Measurements from ENCODE around the gene SSTR1. TPM values are rescaled to one million over a fixed set of nuclear protein-coding genes. Genes with fewer than 3 reads are reported as not detected.

The SSTR1 gene
- polyA plus RNA-seq, 3 donors: 1.0 to 2.1 (median 1.2) TPM

- 91 to 97% (median 93%) methylated on average over 3 of the region's 3 CpGs for WGBS, 3 donors
- H3K27ac ChIP-seq (ENCODE audit: low read depth, low read length): no peak overlapping the region
Measured at GRCh38 chr14:38221077-38221476, 13.4 kb downstream of the SSTR1 start.

- H3K27ac ChIP-seq (ENCODE audit: low read depth, low read length): no peak overlapping the region
Measured at GRCh38 chr14:38224338-38224737, 16.6 kb downstream of the SSTR1 start.

GRCh38 chr14:38225946-38226345 is 18.2 kb downstream of the SSTR1 start:
- WGBS, 3 donors: 78 to 86% (median 84%) methylated on average over 2 of the region's 2 CpGs
- no peak overlapping the region for H3K27ac ChIP-seq (ENCODE audit: low read depth, low read length)

- 65 to 76% (median 73%) methylated on average over 3 of the region's 3 CpGs for WGBS, 3 donors
- no peak overlapping the region for H3K27ac ChIP-seq (ENCODE audit: low read depth, low read length)
Measured at GRCh38 chr14:38226366-38226765, 18.7 kb downstream of the SSTR1 start.

- WGBS, 3 donors: 31 to 59% (median 58%) methylated on average over 5 of the region's 5 CpGs
- H3K27ac ChIP-seq (ENCODE audit: low read depth, low read length): no peak overlapping the region
Measured at GRCh38 chr14:38233218-38233617, 25.5 kb downstream of the SSTR1 start.

GRCh38 chr14:38238332-38238731 is 30.6 kb downstream of the SSTR1 start:
- no peak overlapping the region for H3K27ac ChIP-seq (ENCODE audit: low read depth, low read length)
- 83 to 100% (median 100%) methylated on average over 1 of the region's 1 CpG for WGBS, 3 donors

GRCh38 chr14:38238878-38239277 is 31.2 kb downstream of the SSTR1 start:
- H3K27ac ChIP-seq (ENCODE audit: low read depth, low read length): no peak overlapping the region

- H3K27ac ChIP-seq (ENCODE audit: low read depth, low read length): no peak overlapping the region
- WGBS, 3 donors: 61 to 70% (median 68%) methylated on average over 1 of the region's 1 CpG
Measured at GRCh38 chr14:38243696-38244240, 36.1 kb downstream of the SSTR1 start.

- H3K27ac ChIP-seq (ENCODE audit: low read depth, low read length): no peak overlapping the region
- 93 to 96% (median 93%) methylated on average over 3 of the region's 3 CpGs for WGBS, 3 donors
Measured at GRCh38 chr14:38248321-38249028, 40.8 kb downstream of the SSTR1 start.

- H3K27ac ChIP-seq (ENCODE audit: low read depth, low read length): no peak overlapping the region
Measured at GRCh38 chr14:38250331-38250730, 42.6 kb downstream of the SSTR1 start.

GRCh38 chr14:38252066-38252710 is 44.5 kb downstream of the SSTR1 start:
- 71 to 80% (median 74%) methylated on average over 4 of the region's 4 CpGs for WGBS, 3 donors
- no peak overlapping the region for H3K27ac ChIP-seq (ENCODE audit: low read depth, low read length)

- 67 to 75% (median 72%) methylated on average over 4 of the region's 4 CpGs for WGBS, 3 donors
Measured at GRCh38 chr14:38253676-38254075, 46.0 kb downstream of the SSTR1 start.

GRCh38 chr14:38254571-38255407 is 47.1 kb downstream of the SSTR1 start:
- H3K27ac ChIP-seq (ENCODE audit: low read depth, low read length): no peak overlapping the region
- 11 to 20% (median 17%) methylated on average over 44 of the region's 44 CpGs for WGBS, 3 donors

More at GRCh38 chr14:38253676-38254075, 46.0 kb downstream of the SSTR1 start:
- no peak overlapping the region for H3K27ac ChIP-seq (ENCODE audit: low read depth, low read length)

GRCh38 chr14:38255408-38255672 is 47.6 kb downstream of the SSTR1 start:
- no peak overlapping the region for H3K27ac ChIP-seq (ENCODE audit: low read depth, low read length)
- WGBS, 3 donors: 1 to 2% (median 2%) methylated on average over 29 of the region's 29 CpGs

GRCh38 chr14:38255673-38256532 is 48.2 kb downstream of the SSTR1 start, which contains the start of gene CLEC14A:
Gene CLEC14A, minus strand, starts transcription at chr14:38256093. Its CDS starts 71 bp downstream, at chr14:38256022.
- WGBS, 3 donors: 3 to 24% (median 3%) methylated on average over 64 to 68 of the region's 68 CpGs
- H3K27ac ChIP-seq (ENCODE audit: low read depth, low read length): no peak within 1 kb of the TSS

- no peak overlapping the region for H3K27ac ChIP-seq (ENCODE audit: low read depth, low read length)
Measured at GRCh38 chr14:38256533-38256840, 48.8 kb downstream of the SSTR1 start.

GRCh38 chr14:38257507-38257906 is 49.8 kb downstream of the SSTR1 start:
- 77 to 79% (median 79%) methylated on average over 2 of the region's 2 CpGs for WGBS, 3 donors

More at GRCh38 chr14:38256533-38256840, 48.8 kb downstream of the SSTR1 start:
- WGBS, 3 donors: 7 to 50% (median 18%) methylated on average over 5 of the region's 5 CpGs

GRCh38 chr14:38261620-38262019 is 53.9 kb downstream of the SSTR1 start:
- H3K27ac ChIP-seq (ENCODE audit: low read depth, low read length): no peak overlapping the region
- 67 to 82% (median 70%) methylated on average over 1 of the region's 1 CpG for WGBS, 3 donors

More at GRCh38 chr14:38257507-38257906, 49.8 kb downstream of the SSTR1 start:
- H3K27ac ChIP-seq (ENCODE audit: low read depth, low read length): no peak overlapping the region
